GM21526 (cell line): ENCODE measurements around the gene GPR68.
"Not testable (repeated sequence)": the region's sequence is repeated elsewhere in the genome, so short reads cannot be mapped to it uniquely, and the experiment has no call there.

Experiments used
- ATAC-seq: cut with Tn5 transposase; IDR thresholded peaks from one replicate; pipeline ENCODE4 v1.9.1; 2021; ENCODE audit warnings: moderate library complexity; ENCODE audit not compliant: unreplicated experiment, low FRiP score

GPR68 gene

GRCh38 chr14:91202234-91202974, 42.1 kb downstream of the GPR68 start:
- no peak for ATAC-seq

- not testable (repeated sequence) for ATAC-seq
Observed at GRCh38 chr14:91200802-91201201, 43.7 kb downstream of the GPR68 start.

GRCh38 chr14:91197631-91198030, 46.9 kb downstream of the GPR68 start:
- ATAC-seq, result no peak

GRCh38 chr14:91195881-91196280, 48.6 kb downstream of the GPR68 start:
- ATAC-seq, result no peak

GRCh38 chr14:91193069-91193468, 51.4 kb downstream of the GPR68 start:
- ATAC-seq, result no peak

GRCh38 chr14:91190853-91191252, 53.7 kb downstream of the GPR68 start:
- no peak for ATAC-seq

- no peak for ATAC-seq
Observed at GRCh38 chr14:91187271-91187670, 57.2 kb downstream of the GPR68 start.

GRCh38 chr14:91186515-91187066, 57.9 kb downstream of the GPR68 start:
- no peak for ATAC-seq

- ATAC-seq, result no peak
Observed at GRCh38 chr14:91185721-91186120, 58.8 kb downstream of the GPR68 start.

GRCh38 chr14:91184559-91184958, 59.9 kb downstream of the GPR68 start:
- ATAC-seq, result no peak

GRCh38 chr14:91182753-91183152, 61.8 kb downstream of the GPR68 start:
- not testable (repeated sequence) for ATAC-seq
